ENCODE measurements around the gene EPRS1.
A peak's percentile ranks its signal among the peaks of the same experiment; 100 is the strongest.
"Not testable (repeated sequence)": the region's sequence is repeated elsewhere in the genome, so short reads cannot be mapped to it uniquely, and the experiment has no call there.

Gene EPRS1

DNA sequence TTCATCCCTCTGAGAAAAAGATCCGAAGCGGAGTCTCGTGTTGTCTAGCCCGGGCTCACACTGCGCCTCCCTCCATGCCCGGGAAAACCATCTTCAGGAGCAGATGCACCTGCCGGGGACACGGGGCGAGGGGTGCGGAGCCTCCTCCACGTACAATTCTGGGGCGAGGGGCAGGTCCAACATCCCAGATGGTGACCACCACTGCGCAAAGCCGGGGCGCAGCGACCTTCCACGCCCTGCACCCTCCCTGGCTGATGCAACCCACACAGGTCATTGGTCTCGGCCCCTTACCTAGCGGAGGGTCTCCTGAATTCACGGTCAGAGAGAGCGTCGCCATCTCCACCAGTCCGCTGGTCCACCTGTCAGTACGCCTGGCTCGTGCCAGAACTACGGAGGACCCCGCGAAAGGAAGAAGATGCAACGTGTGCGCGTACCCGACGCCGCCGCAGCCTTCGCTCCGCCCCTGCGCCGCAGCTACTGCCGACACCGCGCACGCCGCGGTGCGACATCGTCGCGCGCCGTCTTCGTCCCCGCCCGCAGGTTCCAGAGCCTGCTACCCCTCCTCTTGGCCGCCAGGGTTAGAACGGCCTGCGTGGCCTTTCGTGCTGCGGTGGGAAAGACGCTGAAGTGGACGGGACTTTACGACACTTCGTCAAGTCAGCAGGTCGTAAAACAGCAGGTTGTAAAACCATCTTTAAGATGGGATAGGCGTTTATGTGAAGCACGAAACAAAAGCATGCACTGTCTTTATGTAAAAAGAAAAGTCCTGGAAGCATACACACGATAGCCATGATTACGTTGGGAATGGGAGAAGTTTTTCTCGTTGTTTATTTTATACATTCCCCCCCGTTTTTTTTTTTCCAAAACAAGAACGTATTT is at the start of gene EPRS1:
TSS of gene EPRS1 (minus strand) at position 454 of the 879 bp plus-strand sequence. CDS start at position 337, 117 bp downstream.
- H3K4me3 ChIP-seq (ENCODE audit: low read depth, low read length): peak within 1 kb of the TSS; percentile 98

DNA sequence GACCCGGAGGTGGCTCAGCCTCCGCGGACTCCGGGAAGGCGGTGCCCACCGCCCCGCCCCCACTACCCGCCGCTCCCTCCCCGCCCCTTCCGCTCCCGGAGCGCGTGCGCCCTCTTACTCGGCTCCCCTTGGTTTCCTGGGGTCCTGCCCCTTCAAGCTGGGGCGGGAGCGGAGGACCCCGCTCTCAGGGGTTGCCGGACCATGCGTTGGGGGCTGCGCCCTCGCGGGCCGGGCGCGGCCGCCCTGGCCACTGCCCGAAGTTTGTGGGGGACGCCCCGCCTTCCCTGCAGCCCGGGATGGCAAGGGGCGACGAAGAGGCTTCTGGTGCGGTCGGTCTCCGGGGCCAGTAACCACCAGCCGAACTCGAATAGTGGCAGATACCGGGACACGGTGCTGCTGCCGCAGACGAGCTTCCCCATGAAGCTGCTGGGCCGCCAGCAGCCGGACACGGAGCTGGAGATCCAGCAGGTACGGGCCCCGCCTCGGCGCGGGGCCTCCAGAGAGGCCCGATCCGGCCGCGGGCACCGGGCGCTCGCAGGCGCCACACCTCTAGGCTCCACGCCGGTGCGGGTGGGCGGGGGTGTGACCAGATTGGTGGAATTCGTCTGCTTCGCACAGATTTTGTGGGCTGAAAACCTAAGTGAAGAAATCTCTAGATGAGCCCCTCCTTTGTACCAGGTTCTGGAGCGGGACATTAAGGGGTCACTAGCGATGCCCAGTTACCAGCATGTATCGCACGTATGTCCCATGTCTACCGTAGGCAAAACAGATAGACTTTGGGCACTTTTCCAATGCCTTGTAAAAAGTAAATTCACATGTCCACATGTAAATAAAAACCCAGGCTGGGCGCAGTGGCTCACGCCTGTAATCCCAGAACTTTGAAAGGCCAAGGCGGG is 48.0 kb upstream of the EPRS1 start, which contains the start of gene IARS2:
TSS of gene IARS2 (plus strand) at position 117 of the 896 bp plus-strand sequence. CDS start at position 202, 85 bp downstream.
- H3K4me3 ChIP-seq (ENCODE audit: low read depth, low read length): peak within 1 kb of the TSS; percentile 79

DNA sequence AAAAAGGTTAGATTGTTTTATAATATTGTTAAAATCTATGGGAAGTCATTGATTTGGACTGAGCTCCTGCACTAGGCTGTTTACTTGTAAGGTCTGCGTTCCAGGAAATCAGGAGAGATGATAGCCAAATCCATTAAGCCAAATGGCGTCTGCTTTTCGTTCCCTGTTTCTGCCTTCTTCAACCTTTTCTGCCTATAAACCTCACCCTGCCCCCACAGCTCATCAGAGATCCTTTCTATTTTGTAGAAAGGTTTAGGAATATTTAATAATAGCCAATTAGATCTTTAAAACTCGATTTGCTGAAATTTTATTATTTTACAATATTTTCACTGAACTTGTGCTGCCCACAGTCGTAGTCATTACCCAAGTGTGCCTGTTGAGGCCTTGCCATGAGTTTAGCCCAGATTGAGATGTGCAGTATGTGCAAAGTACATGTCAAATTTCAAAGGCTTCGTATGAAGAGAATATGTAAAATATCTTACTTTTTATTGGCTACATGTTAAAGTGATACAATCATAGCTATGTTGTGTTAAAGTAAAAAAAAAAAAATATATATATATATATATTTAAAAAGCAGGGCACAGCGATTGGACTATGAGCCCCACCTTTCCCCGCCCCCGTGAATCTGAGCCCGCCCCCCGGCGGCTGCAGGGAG is 47.2 kb upstream of the EPRS1 start:
- no peak overlapping the region for H3K4me3 ChIP-seq (ENCODE audit: low read depth, low read length)

DNA sequence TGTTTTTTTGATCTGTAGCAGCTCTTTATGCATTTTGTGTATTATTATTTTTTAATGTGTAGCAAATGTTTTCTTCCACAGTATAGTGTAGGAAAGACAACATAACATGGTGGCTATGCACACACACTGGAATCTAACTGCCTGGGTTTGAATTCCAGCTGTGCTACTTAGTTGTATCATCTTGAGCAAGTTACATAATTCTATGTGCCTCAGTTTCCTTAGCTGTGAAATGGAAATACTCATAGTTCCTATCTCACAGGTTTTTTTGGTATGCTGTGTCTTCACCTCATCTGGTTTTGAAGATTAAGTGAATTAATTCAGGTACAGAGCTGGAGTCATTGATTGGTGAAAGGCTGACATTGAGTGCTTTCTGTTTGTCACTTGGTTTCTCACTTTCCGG is 46.4 kb upstream of the EPRS1 start:
- H3K4me3 ChIP-seq (ENCODE audit: low read depth, low read length): no peak overlapping the region

DNA sequence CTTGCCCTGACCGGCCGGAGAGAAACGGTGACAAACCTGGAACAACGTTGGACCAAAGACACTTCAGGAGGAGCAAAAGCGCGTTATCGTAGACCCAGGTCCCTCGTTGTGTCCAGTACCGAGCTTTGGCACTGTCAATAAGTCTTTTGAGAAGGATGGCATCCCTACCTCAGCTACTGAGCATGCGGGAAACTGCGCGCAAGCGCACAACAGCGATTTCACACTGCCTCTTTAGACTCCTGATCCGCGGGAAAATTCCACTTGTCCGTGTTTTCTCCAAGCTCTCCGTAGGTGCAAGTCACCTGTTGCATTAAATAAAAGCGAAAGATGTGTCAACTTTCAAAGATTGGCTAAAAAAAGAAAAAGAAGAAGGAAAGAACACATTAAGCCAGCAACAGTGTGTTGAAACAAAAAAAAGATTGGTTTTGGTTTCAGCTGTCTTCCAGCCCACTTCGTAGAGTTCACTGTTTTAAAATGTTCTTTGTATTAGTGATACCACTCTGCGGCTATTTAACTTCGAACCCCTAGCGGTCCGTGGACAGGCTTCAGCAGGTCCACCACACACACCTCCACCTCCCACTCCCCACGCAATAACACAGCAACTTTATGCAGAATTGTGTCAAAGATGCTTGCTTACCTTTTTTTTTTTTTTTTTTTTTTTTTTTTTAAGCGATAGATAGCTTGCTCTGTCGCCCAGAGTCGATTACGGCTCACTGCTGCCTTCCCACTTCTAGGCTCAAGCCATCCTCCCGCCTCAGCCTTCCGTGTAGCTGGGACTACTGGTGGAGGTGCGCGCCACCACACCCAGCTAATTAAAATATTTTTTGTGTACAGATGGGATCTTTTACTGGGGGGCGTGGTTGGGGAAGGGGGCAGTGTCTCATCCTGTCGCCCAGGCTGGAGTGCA is 43.6 kb upstream of the EPRS1 start, which contains the start of gene BPNT1:
TSS of gene BPNT1 (minus strand) at position 139 of the 907 bp plus-strand sequence. CDS start 9,942 bp downstream, outside the sequence.
- peak within 1 kb of the TSS; percentile 79 for H3K4me3 ChIP-seq (ENCODE audit: low read depth, low read length)

DNA sequence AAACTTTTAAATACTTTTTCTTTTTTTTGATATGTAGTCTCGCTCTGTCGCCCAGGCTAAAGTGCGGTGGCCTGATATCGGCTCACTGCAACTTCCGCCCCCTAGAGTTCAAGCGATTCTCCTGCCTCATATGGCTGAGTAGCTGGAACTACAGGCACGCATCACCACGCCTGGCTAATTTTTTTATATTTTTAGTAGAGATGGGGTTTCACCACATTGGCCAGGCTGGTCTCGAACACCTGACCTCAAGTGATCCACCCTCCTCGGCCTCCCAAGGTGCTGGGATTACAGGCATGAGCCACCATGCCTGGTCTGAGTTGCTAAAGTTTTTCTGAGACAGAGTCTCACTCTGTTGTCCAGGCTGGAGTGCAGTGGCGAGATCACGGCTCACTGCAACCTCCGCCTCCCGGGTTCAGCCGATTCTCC is 40.0 kb upstream of the EPRS1 start:
- H3K4me3 ChIP-seq (ENCODE audit: low read depth, low read length): not testable (repeated sequence)

DNA sequence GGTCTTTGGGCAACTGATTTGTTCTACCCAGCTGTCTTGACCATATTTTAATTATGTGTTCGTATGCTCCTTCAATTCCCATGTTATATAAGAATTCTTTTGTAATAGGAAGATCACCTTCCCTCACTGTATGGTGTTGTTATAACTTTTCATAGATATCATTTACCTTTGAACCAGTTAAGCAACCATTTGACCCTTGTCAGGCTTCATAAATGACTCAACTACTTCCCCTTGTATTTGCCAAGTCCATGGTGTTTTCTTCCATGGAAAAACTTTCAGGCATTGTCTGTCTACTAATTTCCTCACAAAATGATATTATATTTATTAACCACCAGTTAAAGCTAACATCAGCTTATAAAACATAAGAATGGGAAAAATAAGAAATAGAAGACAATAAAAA is 38.2 kb upstream of the EPRS1 start:
- no peak overlapping the region for H3K4me3 ChIP-seq (ENCODE audit: low read depth, low read length)

DNA sequence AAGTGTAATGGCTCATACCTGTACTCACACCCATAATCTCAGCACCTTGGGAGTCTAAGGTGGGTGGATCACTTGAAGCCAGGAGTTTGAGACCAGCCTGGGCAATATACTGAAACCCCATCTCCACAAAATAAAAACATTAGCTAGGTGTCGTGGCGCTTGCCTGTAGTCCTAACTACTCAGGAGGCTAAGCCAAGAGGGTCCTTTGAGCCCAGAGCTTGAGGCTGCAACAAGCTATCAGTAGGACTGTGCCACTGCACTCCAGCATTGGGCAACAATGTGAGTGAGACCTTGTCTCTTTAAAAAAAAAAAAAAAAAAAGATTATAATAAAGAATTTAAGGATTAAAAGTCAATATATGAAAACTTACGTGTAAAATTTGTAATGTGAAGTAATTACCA is 31.6 kb upstream of the EPRS1 start:
- no peak overlapping the region for H3K4me3 ChIP-seq (ENCODE audit: low read depth, low read length)

DNA sequence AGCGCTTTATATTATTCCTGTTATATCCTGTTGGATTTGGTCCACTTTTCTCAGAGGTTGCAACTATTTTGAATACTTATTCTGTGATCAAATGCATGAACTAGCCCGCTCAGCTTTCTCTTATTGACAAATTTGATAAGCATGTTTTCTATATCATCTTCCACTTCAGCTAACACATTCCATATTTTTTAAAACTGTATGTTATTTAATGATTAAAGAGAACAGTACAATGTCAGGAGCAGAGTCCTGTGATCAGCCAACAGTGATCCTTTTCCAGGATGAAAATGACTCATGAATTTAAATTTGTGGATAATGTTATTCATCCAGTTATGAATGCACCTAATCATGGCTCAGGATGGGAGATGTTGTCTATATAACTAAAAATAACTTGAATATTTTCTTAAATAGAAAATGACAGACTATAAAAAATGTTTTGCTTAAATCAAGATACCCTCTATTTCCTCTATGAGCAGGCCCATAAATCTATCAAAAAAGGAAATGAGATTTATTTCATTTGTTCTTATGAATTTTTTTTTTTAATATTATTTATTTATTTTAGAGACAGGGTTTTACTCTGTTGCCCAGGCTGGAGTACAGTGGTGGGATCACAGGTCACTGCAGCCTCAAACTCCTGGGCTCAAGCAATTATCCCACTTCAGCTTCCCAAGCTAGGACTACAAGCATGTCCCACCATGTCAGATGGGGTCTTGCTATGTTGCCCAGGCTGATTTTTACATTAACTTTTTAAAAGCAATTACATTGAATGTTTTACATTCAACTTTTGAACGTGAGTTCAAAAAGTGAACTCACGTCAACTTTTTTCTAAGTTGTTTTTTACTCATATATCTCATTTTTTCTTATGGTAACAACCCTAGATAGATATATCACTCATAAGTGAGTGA is 30.8 kb upstream of the EPRS1 start:
- no peak overlapping the region for H3K4me3 ChIP-seq (ENCODE audit: low read depth, low read length)

DNA sequence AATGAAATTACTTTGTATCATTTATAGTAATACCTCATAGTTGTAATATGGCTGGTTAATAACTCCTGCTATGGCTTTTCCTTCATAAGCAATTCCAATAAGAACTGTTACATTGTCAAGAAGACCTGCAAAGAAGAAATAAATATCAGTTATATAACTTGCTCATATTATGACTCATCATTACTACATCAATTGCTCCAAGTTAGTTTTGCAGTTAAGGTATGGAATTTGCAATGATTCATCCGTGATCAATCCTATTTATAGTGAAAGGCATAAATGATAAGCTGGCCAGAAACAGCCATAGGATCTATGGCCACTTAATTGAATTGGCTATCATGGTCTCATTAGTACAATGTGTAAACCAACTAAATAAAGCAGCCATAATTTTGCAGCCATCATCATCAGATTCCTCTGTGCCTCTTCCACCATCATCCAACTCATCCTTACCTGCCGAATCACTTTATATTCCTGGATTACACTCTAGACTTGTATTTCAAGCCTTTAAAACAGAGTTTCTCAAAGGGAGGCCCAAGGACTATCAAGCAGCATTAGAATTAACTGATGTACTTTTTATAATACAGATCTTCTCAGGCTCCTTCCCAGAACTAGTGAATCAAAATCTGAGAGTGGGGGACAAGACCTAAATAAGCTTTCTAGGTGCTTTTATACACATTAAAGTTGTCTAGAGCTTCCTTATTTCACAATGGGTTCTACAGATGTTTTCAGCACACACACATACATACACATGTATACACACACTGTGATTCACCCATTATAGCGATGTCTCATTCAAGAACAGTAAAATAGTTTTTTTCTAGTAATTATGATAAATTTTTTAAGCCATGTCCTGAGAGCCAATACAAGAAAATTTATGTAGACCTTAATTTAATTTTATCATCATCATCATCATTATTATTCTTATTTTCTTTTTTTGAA is 21.2 kb upstream of the EPRS1 start:
- H3K4me3 ChIP-seq (ENCODE audit: low read depth, low read length): no peak overlapping the region

DNA sequence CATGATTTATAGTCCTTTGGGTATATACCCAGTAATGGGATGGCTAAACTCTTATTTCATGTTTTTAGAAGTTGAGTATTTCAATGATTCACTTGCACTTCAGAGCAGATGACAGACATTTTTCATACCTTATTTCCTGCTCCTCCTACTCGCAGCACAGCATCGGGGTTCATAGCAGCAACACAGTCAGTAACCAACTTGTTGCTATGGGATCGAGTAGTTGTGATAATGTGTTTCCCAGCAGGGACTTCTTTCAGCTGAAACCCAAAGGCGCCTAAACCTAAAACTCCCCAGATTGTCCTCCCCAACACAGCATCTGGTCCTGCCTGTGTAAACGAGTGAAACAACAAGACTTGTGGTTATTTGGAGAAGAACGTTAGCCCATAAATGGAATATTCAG is 16.3 kb upstream of the EPRS1 start:
- H3K4me3 ChIP-seq (ENCODE audit: low read depth, low read length): no peak overlapping the region

DNA sequence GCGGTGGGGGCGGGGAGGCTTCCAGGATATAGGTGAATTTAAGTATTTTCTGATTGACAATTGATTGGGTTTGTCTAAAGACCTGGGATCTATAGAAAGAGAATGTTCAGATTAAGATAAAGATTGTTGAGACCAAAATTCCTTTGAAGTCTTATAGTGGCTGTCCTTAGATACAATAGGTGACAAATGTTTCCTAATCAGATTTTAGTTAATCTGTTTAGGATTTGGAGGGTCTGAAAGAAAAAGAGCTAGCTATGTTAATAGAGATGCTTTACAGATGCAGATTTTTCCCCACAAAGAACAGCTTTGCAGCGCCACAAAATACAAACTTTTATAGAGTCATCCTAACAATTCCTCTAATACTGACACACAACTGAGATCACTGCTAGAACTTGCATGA is 14.6 kb upstream of the EPRS1 start:
- H3K4me3 ChIP-seq (ENCODE audit: low read depth, low read length): no peak overlapping the region

DNA sequence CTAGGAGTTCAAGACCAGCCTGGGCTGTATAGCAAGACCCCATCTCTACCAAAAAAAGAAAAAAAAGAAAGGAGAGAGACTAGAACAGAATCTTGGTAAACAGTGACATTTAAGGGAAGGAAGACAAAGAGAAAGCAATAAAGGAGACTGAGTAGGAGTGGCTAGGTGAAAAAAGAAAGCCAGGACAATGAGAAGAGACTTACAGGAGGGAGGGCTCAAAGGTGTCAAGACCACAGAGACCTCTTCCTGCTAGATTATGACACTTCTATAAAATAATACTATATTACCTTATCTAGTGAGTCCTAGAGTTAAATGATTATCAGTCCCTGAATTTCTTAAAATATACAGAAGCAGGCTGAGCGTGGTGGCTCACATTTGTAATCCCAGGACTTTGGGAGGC is 10.1 kb upstream of the EPRS1 start:
- no peak overlapping the region for H3K4me3 ChIP-seq (ENCODE audit: low read depth, low read length)

DNA sequence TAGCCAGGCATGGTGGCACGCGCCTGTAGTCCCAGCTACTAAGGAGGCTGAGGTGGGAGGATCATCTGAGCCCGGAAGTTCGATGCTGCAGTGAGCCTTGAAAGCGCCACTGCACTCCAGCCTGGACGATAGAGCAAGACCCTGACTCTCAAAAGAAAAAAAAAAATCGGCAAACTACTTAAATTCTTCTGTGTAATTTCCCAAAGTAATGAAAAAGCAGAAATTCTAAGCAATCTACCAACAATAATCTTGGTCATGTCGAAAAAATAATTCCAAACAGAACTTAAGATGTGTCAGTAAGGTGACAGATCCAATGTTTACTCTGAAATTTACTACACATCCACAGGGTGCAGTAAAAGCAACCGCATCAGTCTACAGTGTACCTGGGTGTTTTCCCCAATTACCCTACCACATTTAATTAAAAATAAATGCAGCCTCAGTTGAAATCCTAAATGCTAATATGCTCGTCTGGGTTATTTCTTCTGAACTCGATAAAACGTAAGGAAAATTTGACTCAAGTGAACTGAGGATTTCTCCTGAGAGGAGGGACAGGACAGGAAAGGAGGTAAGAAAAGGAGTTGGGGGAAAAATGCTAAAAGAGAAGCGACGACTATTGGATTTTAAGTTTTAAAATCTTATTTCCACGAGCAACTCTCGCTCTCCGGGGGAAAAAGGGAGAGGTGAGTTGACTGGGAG is 801 bp downstream of the EPRS1 start:
- peak overlapping the region; percentile 98 for H3K4me3 ChIP-seq (ENCODE audit: low read depth, low read length)

DNA sequence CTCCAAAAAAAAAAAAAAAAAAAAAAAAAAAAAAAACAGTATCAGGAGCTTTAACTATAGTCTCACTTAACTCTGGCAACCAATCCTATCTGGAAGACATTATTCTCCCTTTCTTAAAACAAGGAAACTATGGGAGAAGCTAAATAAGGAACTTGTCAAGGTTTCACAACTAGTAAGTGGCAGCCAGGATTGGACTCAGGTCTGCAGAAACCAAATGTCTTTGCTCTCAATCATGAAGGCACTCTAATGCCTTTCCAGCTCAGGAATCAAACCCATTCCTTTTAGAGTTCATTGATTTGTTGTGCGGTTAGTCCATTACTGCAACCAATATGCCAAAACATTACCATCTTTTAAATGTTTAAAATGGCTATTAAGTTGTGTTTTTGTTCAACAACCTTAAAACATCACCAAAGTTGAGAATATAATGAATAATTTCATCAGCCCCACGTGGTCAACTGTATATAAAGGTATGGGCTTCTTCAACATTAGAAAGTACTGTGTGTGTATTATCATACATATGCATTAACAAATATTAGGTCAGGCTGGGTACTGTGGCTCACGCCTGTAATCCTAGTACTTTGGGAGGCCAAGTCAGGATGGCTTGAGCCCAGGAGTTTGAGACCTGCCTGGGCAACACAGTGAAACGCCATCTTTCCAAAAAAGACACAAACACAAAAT is 1.5 kb downstream of the EPRS1 start:
- H3K4me3 ChIP-seq (ENCODE audit: low read depth, low read length): peak overlapping the region; percentile 98

DNA sequence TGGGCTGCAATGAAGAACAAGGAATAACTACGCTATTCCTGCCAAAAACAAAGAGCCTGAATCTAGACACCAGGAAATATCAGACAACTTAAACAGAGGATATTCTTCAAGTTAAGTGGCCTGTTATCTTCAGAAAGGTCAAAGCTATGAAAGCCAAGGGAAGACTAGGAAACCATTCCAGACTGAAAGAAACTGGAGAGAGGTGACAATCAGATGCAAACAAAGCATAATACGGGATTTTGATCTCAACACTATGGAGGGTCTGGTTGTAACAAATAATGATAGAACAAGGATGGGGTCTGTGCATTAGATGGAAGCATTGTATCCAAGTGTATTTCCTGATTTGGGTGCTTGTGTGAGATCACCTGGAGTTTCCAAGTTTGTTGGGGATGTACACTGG is 2.7 kb downstream of the EPRS1 start:
- no peak overlapping the region for H3K4me3 ChIP-seq (ENCODE audit: low read depth, low read length)

All from iPS-11a (cell line).